ENCODE data around the gene UBE3C. TPM values are rescaled to one million over a fixed set of nuclear protein-coding genes. Genes with fewer than 3 reads are reported as not detected.

Gene UBE3C
- total and polyA plus RNA-seq, 2 of the 13 experiments (the other 11 are each of a cell fraction or from before 2014, with no cell fraction given): 27.0 to 48.2 TPM

DNA sequence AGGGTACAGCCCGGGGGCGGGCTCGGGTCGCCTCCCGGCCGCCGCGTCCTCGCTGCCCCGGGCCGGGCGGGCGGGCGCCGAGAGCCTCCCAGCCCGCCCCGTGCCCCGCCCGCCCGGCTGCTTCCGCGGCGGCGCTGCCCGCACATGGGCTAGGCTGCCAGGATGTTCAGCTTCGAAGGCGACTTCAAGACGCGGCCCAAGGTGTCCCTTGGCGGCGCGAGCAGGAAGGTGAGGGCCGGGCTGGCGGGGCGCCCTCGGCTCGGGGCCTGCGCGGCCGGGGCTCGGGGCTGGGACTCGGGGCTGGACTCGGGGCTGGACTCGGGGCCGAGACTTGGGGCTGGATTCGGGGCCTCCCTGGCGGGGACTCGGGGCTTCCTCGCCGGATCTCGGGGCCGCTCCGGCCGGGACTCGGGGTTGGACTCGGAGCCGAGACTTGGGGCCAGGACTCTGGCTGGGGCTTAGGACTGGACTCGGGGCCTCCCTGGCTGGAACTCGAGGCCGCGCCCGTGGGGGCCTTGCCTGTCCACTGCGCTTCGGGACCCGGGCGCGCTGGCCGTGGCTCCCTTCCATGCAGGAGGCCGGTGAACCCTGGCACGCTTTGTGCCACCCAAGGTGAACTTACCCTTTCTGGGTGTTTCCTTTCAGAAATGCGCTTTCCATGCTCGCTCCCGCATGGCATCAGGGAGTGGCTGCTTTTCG, 534 bp downstream of the UBE3C start (continued):
- TF ChIP-seq, protein P1, sequence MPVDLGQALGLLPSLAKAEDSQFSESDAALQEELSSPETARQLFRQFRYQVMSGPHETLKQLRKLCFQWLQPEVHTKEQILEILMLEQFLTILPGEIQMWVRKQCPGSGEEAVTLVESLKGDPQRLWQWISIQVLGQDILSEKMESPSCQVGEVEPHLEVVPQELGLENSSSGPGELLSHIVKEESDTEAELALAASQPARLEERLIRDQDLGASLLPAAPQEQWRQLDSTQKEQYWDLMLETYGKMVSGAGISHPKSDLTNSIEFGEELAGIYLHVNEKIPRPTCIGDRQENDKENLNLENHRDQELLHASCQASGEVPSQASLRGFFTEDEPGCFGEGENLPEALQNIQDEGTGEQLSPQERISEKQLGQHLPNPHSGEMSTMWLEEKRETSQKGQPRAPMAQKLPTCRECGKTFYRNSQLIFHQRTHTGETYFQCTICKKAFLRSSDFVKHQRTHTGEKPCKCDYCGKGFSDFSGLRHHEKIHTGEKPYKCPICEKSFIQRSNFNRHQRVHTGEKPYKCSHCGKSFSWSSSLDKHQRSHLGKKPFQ (CRISPR knock-in tag; IDR thresholded peaks at IDR 0.05; ENCODE audit: insufficient replicate concordance): peak; percentile 43
- TF ChIP-seq CCDC6 (CRISPR knock-in tag; IDR thresholded peaks at IDR 0.05) (no peak), CREB1 (IDR thresholded peaks at IDR 0.05) (no peak), CREB1 (CRISPR knock-in tag; IDR thresholded peaks at IDR 0.05) (no peak), ZNF749 (CRISPR knock-in tag; IDR thresholded peaks at IDR 0.05; ENCODE audit: borderline replicate concordance) (peak; percentile 3; the same call in 1 of the 2 replicates), ELF3 (CRISPR knock-in tag; IDR thresholded peaks at IDR 0.05) (0 out of 2 replicates have a peak, but pooled peaks have one; percentile 13), SIX1 (CRISPR knock-in tag; IDR thresholded peaks at IDR 0.05; ENCODE audit: borderline replicate concordance) (no peak), HNF4G (IDR thresholded peaks at IDR 0.05; ENCODE audit: borderline replicate concordance, low read depth, low read length) (no peak), HNF4G (CRISPR knock-in tag; IDR thresholded peaks at IDR 0.05; ENCODE audit: borderline replicate concordance, low read depth) (0 out of 2 replicates have a peak, but pooled peaks have one; percentile 3), ZNF746 (CRISPR knock-in tag; IDR thresholded peaks at IDR 0.05) (0 out of 2 replicates have a peak, but pooled peaks have one; percentile 6), TFDP2 (CRISPR knock-in tag; IDR thresholded peaks at IDR 0.05) (0 out of 2 replicates have a peak, but pooled peaks have one; percentile 17), ZNF160 (CRISPR knock-in tag; IDR thresholded peaks at IDR 0.05) (0 out of 2 replicates have a peak, but pooled peaks have one; percentile 51), NKX3-1 (CRISPR knock-in tag; IDR thresholded peaks at IDR 0.05) (no peak), NFKB2 (CRISPR knock-in tag; IDR thresholded peaks at IDR 0.05; ENCODE audit: borderline replicate concordance) (peak; percentile 57), ZNF264 (CRISPR knock-in tag; IDR thresholded peaks at IDR 0.05) (0 out of 2 replicates have a peak, but pooled peaks have one; percentile 8)
- TF ChIP-seq, protein P2, sequence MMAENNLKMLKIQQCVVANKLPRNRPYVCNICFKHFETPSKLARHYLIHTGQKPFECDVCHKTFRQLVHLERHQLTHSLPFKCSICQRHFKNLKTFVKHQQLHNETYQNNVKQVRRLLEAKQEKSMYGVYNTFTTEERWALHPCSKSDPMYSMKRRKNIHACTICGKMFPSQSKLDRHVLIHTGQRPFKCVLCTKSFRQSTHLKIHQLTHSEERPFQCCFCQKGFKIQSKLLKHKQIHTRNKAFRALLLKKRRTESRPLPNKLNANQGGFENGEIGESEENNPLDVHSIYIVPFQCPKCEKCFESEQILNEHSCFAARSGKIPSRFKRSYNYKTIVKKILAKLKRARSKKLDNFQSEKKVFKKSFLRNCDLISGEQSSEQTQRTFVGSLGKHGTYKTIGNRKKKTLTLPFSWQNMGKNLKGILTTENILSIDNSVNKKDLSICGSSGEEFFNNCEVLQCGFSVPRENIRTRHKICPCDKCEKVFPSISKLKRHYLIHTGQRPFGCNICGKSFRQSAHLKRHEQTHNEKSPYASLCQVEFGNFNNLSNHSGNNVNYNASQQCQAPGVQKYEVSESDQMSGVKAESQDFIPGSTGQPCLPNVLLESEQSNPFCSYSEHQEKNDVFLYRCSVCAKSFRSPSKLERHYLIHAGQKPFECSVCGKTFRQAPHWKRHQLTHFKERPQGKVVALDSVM (CRISPR knock-in tag; IDR thresholded peaks at IDR 0.05): 0 out of 2 replicates have a peak, but pooled peaks have one; percentile 12

Data from HepG2 (cell line).